Vagina (tissue), 2 donors: ENCODE results near the gene NEK6. TPM values are rescaled to one million over a fixed set of nuclear protein-coding genes. Genes with fewer than 3 reads are reported as not detected.

Experiments
- DNase-seq, 2 donors: peaks; one replicate each; pipeline ENCODE4 v3.0.0-alpha.2; 2017; ENCODE audit errors: extremely low spot score in 2 of 2
- H3K27ac ChIP-seq: fragments of 200-600 bp; sonication (generic); one replicate; pipeline ENCODE4 v1.5.1; 2019
- H3K27me3 ChIP-seq: fragments of 200-600 bp; sonication (generic); one replicate; pipeline ENCODE4 v1.5.1; 2019
- H3K36me3 ChIP-seq, 2 donors: fragments of 200-600 bp; sonication (generic); one replicate each; pipeline ENCODE4 v1.5.1; 2017 to 2019
- H3K4me1 ChIP-seq: fragments of 200-600 bp; sonication (generic); one replicate; pipeline ENCODE4 v1.5.1; 2019
- H3K4me3 ChIP-seq, 2 donors: fragments of 200-600 bp; sonication (generic); 1 replicate in 1 of 2; 2 replicates in 1 of 2; pipeline ENCODE4 v1.5.1; 2016 to 2019
- H3K9me3 ChIP-seq: fragments of 200-600 bp; sonication (generic); one replicate; pipeline ENCODE4 v1.5.1; 2019
- POLR2A ChIP-seq, 2 donors: fragments of 450-650 bp; IDR thresholded peaks; one replicate each; pipeline ENCODE4 v1.6.1; 2017; ENCODE audit warnings: antibody characterized with exemption in 2 of 2, mild to moderate bottlenecking in 2 of 2, moderate library complexity in 2 of 2
- POLR2AphosphoS5 ChIP-seq, 2 donors: sonication (generic); formaldehyde crosslinking; IDR thresholded peaks; one replicate each; pipeline ENCODE4 v1.9.0; 2017; ENCODE audit warnings: antibody characterized with exemption in 2 of 2, mild to moderate bottlenecking in 2 of 2, low read depth in 1 of 2; ENCODE audit not compliant: insufficient read depth in 1 of 2
- intact Hi-C: fragments of 100-400 bp; cut with DNase I; formaldehyde crosslinking; loops from one replicate; pipeline ENCODE4 v1.15.1; 2023
- total RNA-seq: library from RNA; depleted of rRNA; stranded (reverse); fragments of >200 nt; gene quantifications from one replicate; pipeline ENCODE4 v1.2.3, GENCODE V29; 2016
- TF ChIP-seq, protein P1 (sequence below), 3 experiments: fragments of 450-650 bp in 2 of 3; fragments of 200-600 bp in 1 of 3; sonication (generic) in 1 of 3; IDR thresholded peaks; one replicate each; pipeline ENCODE4 v1.5.1; 2017 to 2019; ENCODE audit warnings: antibody characterized with exemption in 3 of 3, mild to moderate bottlenecking in 2 of 3, moderate library complexity in 2 of 3

NEK6 gene
- total RNA-seq, 1 donor from 2014 or later = 44.4 TPM

- H3K9me3 ChIP-seq = no peaks in the 10 kb centered on the region
These were observed 105.8 kb downstream of the NEK6 start for GRCh38 chr9:124363326-124364096.

DNA sequence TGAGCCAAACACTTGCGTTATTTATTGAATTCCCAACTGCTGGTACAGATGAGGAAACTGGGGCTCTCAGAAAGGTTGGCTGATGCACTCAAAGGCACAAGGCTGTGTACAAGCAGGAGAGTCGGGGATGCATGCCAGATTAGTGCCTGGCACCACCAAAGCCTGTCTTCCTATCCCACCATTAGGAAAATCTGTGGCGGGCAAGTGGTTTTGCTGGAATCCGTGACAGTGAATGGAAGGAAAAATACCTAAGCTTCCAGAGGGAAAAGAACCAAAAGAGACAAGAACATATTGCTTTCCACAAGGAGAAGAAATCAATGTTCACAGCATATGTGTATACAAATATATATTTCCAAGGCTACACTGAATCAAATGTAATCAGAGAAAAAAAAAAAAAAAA is 106.4 kb downstream of the NEK6 start:
- H3K4me1 ChIP-seq = no peaks in the 10 kb centered on the region
- no peak for DNase-seq
- TF ChIP-seq POLR2A (IDR thresholded peaks at IDR 0.05) = no peak
- no peak for TF ChIP-seq POLR2AphosphoS5 (IDR thresholded peaks at IDR 0.05; ENCODE audit: insufficient read depth in 1 of 2, low read depth in 1 of 2)
- TF ChIP-seq, protein P1, sequence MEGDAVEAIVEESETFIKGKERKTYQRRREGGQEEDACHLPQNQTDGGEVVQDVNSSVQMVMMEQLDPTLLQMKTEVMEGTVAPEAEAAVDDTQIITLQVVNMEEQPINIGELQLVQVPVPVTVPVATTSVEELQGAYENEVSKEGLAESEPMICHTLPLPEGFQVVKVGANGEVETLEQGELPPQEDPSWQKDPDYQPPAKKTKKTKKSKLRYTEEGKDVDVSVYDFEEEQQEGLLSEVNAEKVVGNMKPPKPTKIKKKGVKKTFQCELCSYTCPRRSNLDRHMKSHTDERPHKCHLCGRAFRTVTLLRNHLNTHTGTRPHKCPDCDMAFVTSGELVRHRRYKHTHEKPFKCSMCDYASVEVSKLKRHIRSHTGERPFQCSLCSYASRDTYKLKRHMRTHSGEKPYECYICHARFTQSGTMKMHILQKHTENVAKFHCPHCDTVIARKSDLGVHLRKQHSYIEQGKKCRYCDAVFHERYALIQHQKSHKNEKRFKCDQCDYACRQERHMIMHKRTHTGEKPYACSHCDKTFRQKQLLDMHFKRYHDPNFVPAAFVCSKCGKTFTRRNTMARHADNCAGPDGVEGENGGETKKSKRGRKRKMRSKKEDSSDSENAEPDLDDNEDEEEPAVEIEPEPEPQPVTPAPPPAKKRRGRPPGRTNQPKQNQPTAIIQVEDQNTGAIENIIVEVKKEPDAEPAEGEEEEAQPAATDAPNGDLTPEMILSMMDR (IDR thresholded peaks at IDR 0.05) = no peak
- intact Hi-C loops = no loop called here
- no peak overlapping the region for H3K27ac ChIP-seq
- H3K9me3 ChIP-seq = no peaks in the 10 kb centered on the region
- no peak overlapping the region for H3K4me3 ChIP-seq
- no peaks in the 10 kb centered on the region for H3K27me3 ChIP-seq
- H3K36me3 ChIP-seq = no peaks in the 10 kb centered on the region

More at GRCh38 chr9:124363326-124364096, 105.8 kb downstream of the NEK6 start:
- no peak overlapping the region for H3K27ac ChIP-seq
- TF ChIP-seq, protein P1 (IDR thresholded peaks at IDR 0.05) = no peak
- no peak for TF ChIP-seq POLR2AphosphoS5 (IDR thresholded peaks at IDR 0.05; ENCODE audit: insufficient read depth in 1 of 2, low read depth in 1 of 2)
- no peak for TF ChIP-seq POLR2A (IDR thresholded peaks at IDR 0.05)
- no peak overlapping the region for H3K4me3 ChIP-seq
- no peaks in the 10 kb centered on the region for H3K36me3 ChIP-seq
- DNase-seq = no peak
- no peaks in the 10 kb centered on the region for H3K27me3 ChIP-seq
- H3K4me1 ChIP-seq = no peaks in the 10 kb centered on the region
- intact Hi-C loops = no loop called here

DNA sequence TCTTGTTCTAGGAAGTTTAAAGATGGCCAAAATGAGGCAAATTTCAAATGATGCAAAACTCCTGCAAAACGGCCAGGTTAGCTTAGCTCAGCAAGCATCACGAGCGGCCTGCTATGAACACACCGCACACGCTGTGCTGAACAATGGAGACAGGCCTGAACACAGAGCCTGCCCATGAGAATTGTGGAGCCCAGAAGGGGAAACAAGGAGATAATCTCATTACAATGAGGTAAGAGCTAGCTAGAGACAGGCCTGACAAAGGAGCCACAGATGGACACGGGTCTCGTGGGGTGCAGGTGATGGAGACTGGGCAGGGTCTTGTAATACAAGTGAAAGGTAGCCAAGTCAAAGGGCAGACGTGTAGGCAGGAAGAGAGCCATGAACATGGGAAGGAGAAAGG is 107.3 kb downstream of the NEK6 start:
- Histone ChIP-seq H3K4me1 (no peaks in the 10 kb centered on the region), H3K36me3 (no peaks in the 10 kb centered on the region), H3K27ac (no peak overlapping the region), H3K4me3 (no peak overlapping the region), H3K27me3 (no peaks in the 10 kb centered on the region), H3K9me3 (no peaks in the 10 kb centered on the region)
- TF ChIP-seq, protein P1 (IDR thresholded peaks at IDR 0.05) = no peak
- TF ChIP-seq POLR2AphosphoS5 (IDR thresholded peaks at IDR 0.05; ENCODE audit: insufficient read depth in 1 of 2, low read depth in 1 of 2) = no peak
- no peak for TF ChIP-seq POLR2A (IDR thresholded peaks at IDR 0.05)
- no peak for DNase-seq
- intact Hi-C loops = no loop called here

DNA sequence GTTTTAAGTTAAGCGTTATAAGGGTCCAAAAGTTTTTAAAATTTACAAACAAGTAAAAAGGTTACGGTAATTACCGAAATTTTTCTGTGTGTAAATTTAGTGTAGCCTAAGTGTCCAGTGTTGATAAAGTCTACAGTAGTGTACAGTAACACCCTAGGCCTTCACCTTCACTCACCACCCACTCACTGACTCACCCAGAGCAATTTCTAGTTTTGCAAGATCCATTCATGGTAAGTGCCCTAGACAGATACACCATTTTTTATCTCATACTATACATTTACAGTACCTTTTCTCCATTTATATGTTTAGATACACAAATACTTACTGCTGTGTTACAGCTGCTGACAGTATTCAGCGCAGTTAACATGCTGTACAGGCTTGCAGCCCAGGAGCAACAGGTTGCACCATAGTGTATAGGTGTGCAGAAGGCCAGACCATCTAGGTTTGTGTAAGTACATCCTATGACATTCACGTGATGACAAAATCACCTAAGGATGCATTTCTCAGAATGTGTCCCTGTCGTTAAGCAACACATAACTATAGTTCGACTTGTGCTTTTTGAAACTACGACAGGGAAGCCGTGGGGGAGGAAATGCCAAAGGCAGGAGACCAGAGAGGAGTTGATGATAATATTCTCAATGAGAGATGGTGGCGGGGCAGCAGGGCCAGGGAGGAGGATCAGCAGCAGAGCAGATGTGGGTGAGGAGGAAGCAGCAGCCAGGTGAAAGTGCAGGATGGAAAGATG is 108.9 kb downstream of the NEK6 start:
- DNase-seq = no peak
- H3K27me3 ChIP-seq = no peaks in the 10 kb centered on the region
- no peak overlapping the region for H3K27ac ChIP-seq
- H3K4me3 ChIP-seq = no peak overlapping the region
- no peaks in the 10 kb centered on the region for H3K4me1 ChIP-seq
- intact Hi-C loops = no loop called here
- H3K9me3 ChIP-seq = no peaks in the 10 kb centered on the region
- H3K36me3 ChIP-seq = no peaks in the 10 kb centered on the region
- TF ChIP-seq POLR2A (IDR thresholded peaks at IDR 0.05) (no peak), POLR2AphosphoS5 (IDR thresholded peaks at IDR 0.05; ENCODE audit: insufficient read depth in 1 of 2, low read depth in 1 of 2) (no peak)
- TF ChIP-seq, protein P1 (IDR thresholded peaks at IDR 0.05) = no peak

DNA sequence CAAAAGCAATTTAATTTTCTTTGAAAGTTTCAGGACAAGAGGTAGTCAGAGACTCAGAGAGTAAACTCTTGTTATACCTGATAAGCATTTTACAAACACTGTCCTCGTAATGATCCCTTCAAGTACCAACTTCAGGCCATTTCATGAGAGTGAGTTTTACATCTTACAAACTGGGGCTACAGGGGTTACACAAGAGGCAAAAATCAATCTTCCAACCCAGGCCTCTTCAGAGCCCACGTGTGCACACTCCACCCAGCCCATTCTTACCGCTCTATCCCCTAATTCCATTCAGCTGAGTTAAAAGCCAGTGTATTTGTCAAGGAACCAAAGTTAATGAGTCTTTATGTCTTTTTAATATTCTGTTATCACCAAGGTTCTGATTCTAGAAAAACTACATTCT is 110.9 kb downstream of the NEK6 start:
- no peaks in the 10 kb centered on the region for H3K36me3 ChIP-seq
- H3K4me1 ChIP-seq = no peaks in the 10 kb centered on the region
- no peak for DNase-seq
- no peaks in the 10 kb centered on the region for H3K27me3 ChIP-seq
- no peak overlapping the region for H3K27ac ChIP-seq
- TF ChIP-seq POLR2A (IDR thresholded peaks at IDR 0.05) (no peak), POLR2AphosphoS5 (IDR thresholded peaks at IDR 0.05; ENCODE audit: insufficient read depth in 1 of 2, low read depth in 1 of 2) (no peak)
- TF ChIP-seq, protein P1 (IDR thresholded peaks at IDR 0.05) = no peak
- no peaks in the 10 kb centered on the region for H3K9me3 ChIP-seq
- intact Hi-C loops = no loop called here
- H3K4me3 ChIP-seq = no peak overlapping the region
